ENCODE results near the gene MBNL3.

GRCh38 chrX:132388371-132388770 lies 100.5 kb downstream of the MBNL3 start:
- TF ChIP-seq POLR2A (IDR thresholded peaks at IDR 0.05) (no peak), CTCF (IDR thresholded peaks at IDR 0.05) (no peak)
